GM12864 (cell line): ENCODE measurements around the gene RRP12.
"Not testable (repeated sequence)": the region's sequence is repeated elsewhere in the genome, so short reads cannot be mapped to it uniquely, and the experiment has no call there.

Experiments used
- DNase-seq: peaks from one replicate; pipeline ENCODE4 v3.0.0-alpha.2; 2011; ENCODE audit warnings: low read depth
- H3K4me3 ChIP-seq: 2 replicates; pipeline ENCODE4 v1.5.1; 2011; ENCODE audit warnings: mild to moderate bottlenecking, low read depth, low read length, control low read depth
- CTCF ChIP-seq: IDR thresholded peaks from 2 replicates; pipeline ENCODE4 v1.5.1; 2011; ENCODE audit warnings: low read depth, mild to moderate bottlenecking, moderate library complexity, low read length, control low read depth, inconsistent platforms; ENCODE audit errors: missing control alignments

Gene RRP12

GRCh38 chr10:97355571-97355975, 45.6 kb downstream of the RRP12 start:
- TF ChIP-seq CTCF, result peak; percentile 10
- no peak for DNase-seq
- H3K4me3 ChIP-seq, result no peak overlapping the region

GRCh38 chr10:97353945-97354344, 47.2 kb downstream of the RRP12 start:
- no peak for TF ChIP-seq CTCF
- no peak for DNase-seq
- no peak overlapping the region for H3K4me3 ChIP-seq

GRCh38 chr10:97349752-97350513, 51.2 kb downstream of the RRP12 start:
- TF ChIP-seq CTCF, result no peak
- H3K4me3 ChIP-seq, result no peak overlapping the region
- DNase-seq, result no peak

- no peak for TF ChIP-seq CTCF
- H3K4me3 ChIP-seq, result no peak overlapping the region
- no peak for DNase-seq
Observed at GRCh38 chr10:97347317-97347716, 53.8 kb downstream of the RRP12 start.

- not testable (repeated sequence) for H3K4me3 ChIP-seq, DNase-seq
Observed at GRCh38 chr10:97343664-97344063, 57.5 kb downstream of the RRP12 start.

- no peak overlapping the region for H3K4me3 ChIP-seq
- no peak for TF ChIP-seq CTCF
- no peak for DNase-seq
Observed at GRCh38 chr10:97341416-97341815, 59.7 kb downstream of the RRP12 start.

- no peak overlapping the region for H3K4me3 ChIP-seq
- no peak for TF ChIP-seq CTCF
- no peak for DNase-seq
Observed at GRCh38 chr10:97338041-97338440, 63.1 kb downstream of the RRP12 start.
